ENCODE data around the gene GPT2. TPM values are rescaled to one million over a fixed set of nuclear protein-coding genes. Genes with fewer than 3 reads are reported as not detected.

The GPT2 gene
- total RNA-seq, 1 experiment from 2014 or later, result 68.8 TPM

GRCh38 chr16:46973996-46974324 lies 89.8 kb downstream of the GPT2 start:
- Histone ChIP-seq H4K91ac (ENCODE audit: insufficient read length, low read depth, low read length) (no peak overlapping the region), H3K9me3 (ENCODE audit: control insufficient read depth, low read depth, low read length) (no peaks in the 10 kb centered on the region), H3K4me1 (ENCODE audit: insufficient read depth, low read length) (peaks cover 2% of the 10 kb centered on the region), H3K27me3 (ENCODE audit: insufficient read depth, low read length) (no peaks in the 10 kb centered on the region), H2BK120ac (ENCODE audit: low read depth, low read length, poor library complexity, severe bottlenecking) (no peak overlapping the region), H4K20me1 (ENCODE audit: control insufficient read depth, insufficient read depth, insufficient read length) (no peaks in the 10 kb centered on the region), H3K79me2 (ENCODE audit: insufficient read depth, low read length) (peaks cover 15% of the 10 kb centered on the region; the same call in 1 of the 2 replicates), H3K79me1 (ENCODE audit: insufficient read depth, low read depth, low read length, poor library complexity, severe bottlenecking) (no peaks in the 10 kb centered on the region), H3T11ph (ENCODE audit: low read length) (no peak overlapping the region), H2BK5ac (ENCODE audit: insufficient read length, low read length) (no peak overlapping the region), H3K9ac (ENCODE audit: extremely low read depth, insufficient read length, low read length) (peak overlapping the region; percentile 60), H3K23me2 (ENCODE audit: insufficient read length, low read depth, low read length, poor library complexity, severe bottlenecking) (peaks cover 8% of the 10 kb centered on the region), H3K23ac (ENCODE audit: insufficient read length, low read depth, low read length) (no peak overlapping the region), H3K4me2 (ENCODE audit: insufficient read depth, insufficient read length, low read length) (peak overlapping the region; percentile 97), H3K4ac (ENCODE audit: low read depth, low read length) (no peak overlapping the region), H2BK15ac (ENCODE audit: low read depth, low read length) (no peak overlapping the region), H3K14ac (ENCODE audit: insufficient read depth, low read length) (peak overlapping the region; percentile 93), H2BK20ac (ENCODE audit: low read depth, low read length, poor library complexity, severe bottlenecking) (no peak overlapping the region), H3K27ac (ENCODE audit: insufficient read length, low read depth, low read length) (peak overlapping the region; percentile 32), H4K8ac (replicated peaks; ENCODE audit: insufficient read length, low read depth, low read length) (no peak overlapping the region), H2AFZ (ENCODE audit: low read length) (no peak overlapping the region), H3K56ac (ENCODE audit: insufficient read length, low read depth, low read length) (no peak overlapping the region), H3K18ac (ENCODE audit: insufficient read length, low read depth, low read length) (peak overlapping the region; percentile 83), H2BK12ac (ENCODE audit: insufficient read length, low read depth, low read length) (no peak overlapping the region), H2AK5ac (ENCODE audit: insufficient read length, low read length) (no peak overlapping the region), H4K5ac (ENCODE audit: insufficient read length, low read depth, low read length) (peak overlapping the region; percentile 8)
- Mint-ChIP-seq H3K27ac (peak overlapping the region; percentile 97 to 98 (median 98)), H3K36me3 (ENCODE audit: insufficient read depth in 1 of 3, low read depth in 3 of 3) (peaks cover 20 to 32% (median 28%) of the 10 kb centered on the region in 3 experiments), H3K27me3 (ENCODE audit: low read depth) (no peaks in the 10 kb centered on the region), H3K9me3 (no peaks in the 10 kb centered on the region; a peak in 1 of 5 replicates), H3K4me1 (peaks cover 38 to 43% of the 10 kb centered on the region in 2 experiments), H3K4me3 (peak overlapping the region; percentile 91 to 93)
- no peak for TF ChIP-seq CTCF (conservative IDR thresholded peaks at IDR 0.05)
- WGBS (ENCODE audit: extremely low coverage, insufficient read length, low lambda C conversion rate), result no CpG with 5 or more reads among the region's 14 CpGs
- no peak for DNase-seq
